ENCODE measurements around the gene RPL10A. TPM values are rescaled to one million over a fixed set of nuclear protein-coding genes. Genes with fewer than 3 reads are reported as not detected.

Gene RPL10A
- total and polyA plus RNA-seq, 2 of the 8 experiments (the other 6 are each of a cell fraction or from before 2014, with no cell fraction given) = 1,893 to 2,948 TPM

DNA sequence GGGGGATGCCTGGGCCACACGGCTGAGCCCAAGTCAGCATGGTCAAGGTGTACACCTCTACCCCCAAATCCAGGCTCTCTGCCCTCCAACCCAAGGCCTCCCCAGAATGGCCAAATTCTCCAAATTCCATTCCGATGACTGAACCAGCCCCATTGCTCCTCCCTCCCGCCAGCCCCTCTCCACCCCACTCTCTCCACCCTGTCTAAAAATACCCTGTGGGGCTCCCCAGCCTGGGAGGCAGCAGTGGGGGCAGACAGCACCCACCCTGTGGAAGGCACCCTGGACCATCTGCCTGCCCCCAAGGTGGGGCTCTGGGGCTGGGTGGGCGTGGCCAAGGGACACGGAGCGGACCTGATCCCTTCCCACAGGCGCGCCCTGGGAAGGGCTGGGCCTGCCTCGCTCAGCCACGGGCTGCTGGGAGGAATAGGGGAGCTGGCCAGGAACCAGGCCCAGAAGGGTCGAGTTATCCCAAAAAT lies 17.2 kb downstream of the RPL10A start (continued):
- no peak for TF ChIP-seq GABPA (IDR thresholded peaks at IDR 0.05; ENCODE audit: borderline replicate concordance, insufficient read depth, low read length)
- no peak for TF ChIP-seq CEBPB (IDR thresholded peaks at IDR 0.05; ENCODE audit: low read depth, low read length)
- TF ChIP-seq TAF1 (IDR thresholded peaks at IDR 0.05; ENCODE audit: low read depth, low read length) = peak; percentile 27; the same call in 1 of the 2 replicates
- peak; percentile 77 for TF ChIP-seq POLR2AphosphoS5 (IDR thresholded peaks at IDR 0.05; ENCODE audit: low read depth, low read length)
- TF ChIP-seq RAD21 (IDR thresholded peaks at IDR 0.05 in 1 of 2, conservative IDR thresholded peaks at IDR 0.05 in 1 of 2; ENCODE audit: low read depth in 2 of 2, low read length in 2 of 2) = no peak
- TF ChIP-seq JUND (IDR thresholded peaks at IDR 0.05; ENCODE audit: low read length) = peak; percentile 98
- TF ChIP-seq, protein P1, sequence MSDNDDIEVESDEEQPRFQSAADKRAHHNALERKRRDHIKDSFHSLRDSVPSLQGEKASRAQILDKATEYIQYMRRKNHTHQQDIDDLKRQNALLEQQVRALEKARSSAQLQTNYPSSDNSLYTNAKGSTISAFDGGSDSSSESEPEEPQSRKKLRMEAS (IDR thresholded peaks at IDR 0.05) = peak; percentile 40
- TF ChIP-seq CREB1 (IDR thresholded peaks at IDR 0.05) = no peak
- TF ChIP-seq ZNF274 (IDR thresholded peaks at IDR 0.05; ENCODE audit: borderline replicate concordance, extremely low read depth, low read length) = no peak
- TF ChIP-seq BCL11A (IDR thresholded peaks at IDR 0.05; ENCODE audit: low read depth in 2 of 2, low read length in 2 of 2) = no peak
- no peak for TF ChIP-seq RXRA (IDR thresholded peaks at IDR 0.05; ENCODE audit: insufficient read depth, low read depth, low read length)
- TF ChIP-seq TEAD4 (IDR thresholded peaks at IDR 0.05; ENCODE audit: low read depth, low read length) = peak; percentile 96
- TF ChIP-seq, protein P2, sequence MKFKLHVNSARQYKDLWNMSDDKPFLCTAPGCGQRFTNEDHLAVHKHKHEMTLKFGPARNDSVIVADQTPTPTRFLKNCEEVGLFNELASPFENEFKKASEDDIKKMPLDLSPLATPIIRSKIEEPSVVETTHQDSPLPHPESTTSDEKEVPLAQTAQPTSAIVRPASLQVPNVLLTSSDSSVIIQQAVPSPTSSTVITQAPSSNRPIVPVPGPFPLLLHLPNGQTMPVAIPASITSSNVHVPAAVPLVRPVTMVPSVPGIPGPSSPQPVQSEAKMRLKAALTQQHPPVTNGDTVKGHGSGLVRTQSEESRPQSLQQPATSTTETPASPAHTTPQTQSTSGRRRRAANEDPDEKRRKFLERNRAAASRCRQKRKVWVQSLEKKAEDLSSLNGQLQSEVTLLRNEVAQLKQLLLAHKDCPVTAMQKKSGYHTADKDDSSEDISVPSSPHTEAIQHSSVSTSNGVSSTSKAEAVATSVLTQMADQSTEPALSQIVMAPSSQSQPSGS (IDR thresholded peaks at IDR 0.05; ENCODE audit: low read length) = peak; percentile 52; the same call in 1 of the 2 replicates
- TF ChIP-seq SAP30 (IDR thresholded peaks at IDR 0.05; ENCODE audit: insufficient read depth, insufficient replicate concordance, low read length) = no peak
- no peak for TF ChIP-seq MAFK (IDR thresholded peaks at IDR 0.05; ENCODE audit: low read depth, low read length)
- TF ChIP-seq FOSL1 (IDR thresholded peaks at IDR 0.05; ENCODE audit: insufficient read depth, low read depth, low read length) = no peak
- peak; percentile 46 for TF ChIP-seq TAF7 (optimal IDR thresholded peaks at IDR 0.05; ENCODE audit: borderline replicate concordance, low read depth, low read length)

All from H1 (cell line).